HCT116 (cell line): ENCODE measurements around the gene HERC3.

ENCODE experiments used
- CTCF ChIP-seq, 3 experiments: fragments of 200-600 bp in 1 of 3; sonication (generic) in 1 of 3; IDR thresholded peaks in 2 of 3; conservative IDR thresholded peaks in 1 of 3; 2 replicates each; pipeline ENCODE4 v1.5.1; 2012 to 2017; ENCODE audit warnings: low read depth in 2 of 3, low read length in 2 of 3, antibody characterized with exemption in 1 of 3, borderline replicate concordance in 1 of 3, control low read depth in 1 of 3, mild to moderate bottlenecking in 1 of 3, mixed read lengths in 1 of 3, mixed run types in 1 of 3, moderate library complexity in 1 of 3; ENCODE audit not compliant: insufficient read depth in 1 of 3
- EZH2 ChIP-seq: fragments of 200-600 bp; sonication (generic); IDR thresholded peaks from 2 replicates; pipeline ENCODE4 v1.6.1; 2017; ENCODE audit warnings: antibody characterized with exemption, mixed run types
- FOSL1 ChIP-seq: IDR thresholded peaks from 2 replicates; pipeline ENCODE4 v1.6.1; 2012; ENCODE audit warnings: low read depth
- JUND ChIP-seq: IDR thresholded peaks from 2 replicates; pipeline ENCODE4 v1.6.1; 2012
- POLR2A ChIP-seq: IDR thresholded peaks from 2 replicates; pipeline ENCODE4 v1.7.0; 2011; ENCODE audit warnings: borderline replicate concordance; ENCODE audit not compliant: insufficient read depth, insufficient read length; ENCODE audit errors: extremely low read depth
- POLR2AphosphoS5 ChIP-seq: IDR thresholded peaks from 2 replicates; pipeline ENCODE4 v1.6.1; 2011; ENCODE audit warnings: mild to moderate bottlenecking, low read depth, low read length, moderate library complexity
- RAD21 ChIP-seq: IDR thresholded peaks from 2 replicates; pipeline ENCODE4 v1.6.1; 2012; ENCODE audit warnings: low read depth, mild to moderate bottlenecking
- REST ChIP-seq: IDR thresholded peaks from 2 replicates; pipeline ENCODE4 v1.6.1; 2012; ENCODE audit warnings: low read depth
- ZBTB33 ChIP-seq: IDR thresholded peaks from 2 replicates; pipeline ENCODE4 v1.6.1; 2011; ENCODE audit warnings: mild to moderate bottlenecking, low read length, moderate library complexity; ENCODE audit not compliant: insufficient replicate concordance; ENCODE audit errors: extremely low read depth

- TF ChIP-seq RAD21, result no peak
- no peak for TF ChIP-seq CTCF (IDR thresholded peaks at IDR 0.05 in 2 of 3, conservative IDR thresholded peaks at IDR 0.05 in 1 of 3; ENCODE audit: borderline replicate concordance in 1 of 3, insufficient read depth in 1 of 3, low read depth in 2 of 3, low read length in 2 of 3)
- no peak for TF ChIP-seq REST
- TF ChIP-seq POLR2AphosphoS5, result no peak
- TF ChIP-seq POLR2A, result no peak
- TF ChIP-seq JUND, result no peak
- TF ChIP-seq EZH2, result no peak
- TF ChIP-seq ZBTB33, result no peak
- TF ChIP-seq FOSL1, result no peak
Observed at GRCh38 chr4:88731381-88731780, 139.1 kb downstream of the HERC3 start.
